HG02571 (cell line): ENCODE results near the gene EML1.

Experiments used
- ATAC-seq: cut with Tn5 transposase; IDR thresholded peaks from one replicate; pipeline ENCODE4 v1.9.1; 2021; ENCODE audit warnings: mild to moderate bottlenecking, moderate library complexity; ENCODE audit not compliant: unreplicated experiment

EML1 gene

DNA sequence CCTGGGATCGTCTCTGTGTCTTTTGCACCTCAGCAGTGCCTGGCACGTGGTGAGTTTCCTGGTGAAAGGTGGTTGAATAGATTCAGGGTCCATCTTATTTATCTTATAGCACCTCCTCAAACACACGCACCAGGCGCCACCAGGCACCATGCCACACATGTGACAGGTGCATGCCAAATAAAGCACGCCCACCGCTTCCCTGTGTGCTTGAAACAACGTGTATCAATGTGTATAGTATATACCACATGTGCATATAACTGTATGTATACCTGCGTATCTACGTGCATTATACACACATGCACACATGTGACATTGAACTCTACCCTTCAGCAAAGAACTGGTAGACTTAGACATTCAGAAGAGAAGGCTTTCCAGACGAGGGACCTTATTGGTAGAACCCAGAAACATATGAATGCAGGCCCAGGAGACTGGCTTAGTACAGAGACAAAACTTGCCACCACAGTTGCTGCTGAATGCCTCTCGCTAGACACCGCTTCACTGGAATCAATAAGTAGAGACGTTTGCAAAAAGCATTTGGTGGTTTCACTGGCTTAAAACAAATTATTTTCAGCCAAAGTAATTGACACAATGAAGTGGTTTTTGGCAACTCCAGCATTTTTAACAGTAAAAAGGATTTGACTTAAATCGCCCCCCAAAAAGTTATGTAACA lies 10.0 kb downstream of the EML1 start:
- ATAC-seq: no peak

DNA sequence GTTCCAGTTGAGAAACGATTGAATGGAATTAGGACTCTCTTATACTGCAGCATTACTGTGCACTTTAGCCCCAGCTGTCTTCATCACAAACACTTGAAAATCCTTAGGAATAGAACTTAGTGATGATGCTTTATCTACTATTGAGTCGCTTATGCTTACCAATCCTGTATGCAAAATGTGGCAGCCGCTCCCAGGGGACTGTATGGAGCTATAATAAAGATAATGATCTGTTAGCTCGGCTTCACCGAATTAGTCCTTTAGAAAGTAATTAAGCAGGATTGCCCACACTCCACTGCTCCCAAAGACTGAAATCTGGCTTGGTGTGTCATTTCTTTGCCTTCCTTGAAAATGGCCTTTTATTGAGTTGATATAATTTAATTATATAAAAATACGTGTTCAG lies 10.6 kb downstream of the EML1 start:
- no peak for ATAC-seq

DNA sequence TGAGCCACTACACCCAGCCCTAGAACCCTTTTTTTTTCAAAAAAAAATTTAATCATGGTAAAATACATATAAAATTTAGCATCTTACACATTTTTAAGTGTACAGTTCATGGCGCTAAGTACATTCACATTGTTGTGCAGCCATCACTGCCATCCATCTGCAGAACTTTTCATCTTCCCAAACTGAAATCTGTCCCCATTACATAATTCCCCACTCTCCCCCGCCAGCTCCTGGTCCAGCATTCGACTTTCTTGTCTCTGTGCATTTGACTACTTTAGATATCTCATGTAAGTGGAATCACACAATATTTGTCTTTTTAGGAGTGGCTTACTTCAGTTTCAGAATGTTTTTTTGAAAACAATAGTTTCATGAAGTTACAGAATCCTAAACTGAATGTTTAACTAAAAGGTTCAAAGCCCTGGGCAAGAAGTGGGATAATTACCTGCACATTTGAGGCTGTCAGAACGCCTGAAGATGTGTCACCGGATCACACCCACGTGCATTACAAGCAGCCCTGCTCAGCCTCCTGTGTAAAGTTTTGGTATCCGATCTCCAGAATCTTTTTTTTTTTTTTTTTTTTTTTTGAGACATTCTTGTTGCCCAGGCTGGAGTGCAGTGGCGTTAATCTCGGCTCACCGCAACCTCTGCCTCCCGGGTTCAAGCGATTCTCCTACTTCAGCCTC lies 12.7 kb downstream of the EML1 start:
- ATAC-seq: no peak

DNA sequence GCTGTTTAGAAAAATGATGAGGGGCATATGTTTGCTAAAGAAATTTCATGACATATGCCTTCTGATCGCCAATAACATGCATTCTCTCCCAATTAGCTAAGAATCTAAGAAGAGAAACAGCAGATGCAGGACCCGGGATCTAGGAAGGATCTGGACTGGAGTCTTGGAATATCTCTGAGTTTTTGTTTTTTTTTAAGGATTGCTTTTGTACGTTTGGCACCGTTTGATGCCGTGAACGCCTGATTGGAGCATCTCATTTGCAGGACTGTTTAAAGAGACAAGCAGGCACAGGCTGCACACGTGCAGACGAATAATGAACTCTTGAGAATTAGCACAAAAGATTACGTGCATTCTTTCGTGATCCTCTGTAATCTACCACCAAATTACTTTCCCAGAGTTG lies 13.6 kb downstream of the EML1 start:
- no peak for ATAC-seq

DNA sequence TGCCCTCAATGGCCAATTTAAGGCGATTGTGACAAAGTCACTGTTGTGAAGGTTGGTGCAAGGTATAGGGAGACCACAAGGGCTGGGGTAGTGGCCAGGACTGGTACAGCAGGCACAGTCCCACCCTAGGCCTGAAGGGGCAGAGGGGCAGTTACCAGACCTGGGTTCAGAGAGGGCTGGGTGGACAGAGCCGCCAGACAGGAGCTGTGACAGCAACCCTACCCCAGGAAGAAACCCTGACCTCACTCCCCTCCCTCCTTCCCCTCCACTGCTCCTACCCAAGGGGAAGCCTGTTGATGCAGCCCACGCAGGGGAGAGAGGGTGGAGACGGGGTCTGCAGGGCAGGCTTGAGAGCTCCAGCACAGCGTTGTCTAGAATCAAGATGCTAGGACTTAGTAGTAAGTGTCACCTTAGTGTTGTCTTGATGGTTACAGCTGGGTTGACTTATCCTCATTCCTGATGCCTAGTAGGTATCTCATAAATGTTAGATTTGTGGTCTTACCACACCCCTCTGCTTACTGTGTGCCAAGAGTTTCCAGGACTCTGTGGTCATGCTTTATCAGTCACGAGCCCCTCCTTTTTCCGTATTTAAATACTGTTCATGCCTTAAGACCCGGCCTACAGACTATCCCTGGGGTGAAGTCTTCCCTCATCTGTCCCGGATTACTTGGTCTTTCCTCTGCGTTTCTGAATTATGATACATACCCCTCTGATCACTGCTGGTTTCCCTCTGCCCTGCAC lies 14.4 kb downstream of the EML1 start:
- no peak for ATAC-seq

DNA sequence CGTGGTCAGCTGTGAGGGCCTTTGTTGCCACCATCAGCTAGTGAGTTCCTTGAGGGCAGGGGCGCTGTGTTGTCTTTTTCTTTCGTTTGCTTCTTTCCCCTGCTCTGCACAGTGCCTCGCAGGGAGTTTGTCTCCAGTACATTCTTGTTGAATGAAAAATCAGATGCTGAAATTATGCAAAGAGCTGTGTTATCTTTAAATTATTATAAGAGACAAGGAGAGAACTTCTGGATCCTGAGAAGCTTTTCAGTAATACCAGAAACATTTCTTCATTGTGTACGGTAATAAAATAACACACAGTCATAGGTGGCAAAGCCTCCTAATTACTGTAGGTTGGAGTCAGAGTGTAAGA lies 14.9 kb downstream of the EML1 start:
- no peak for ATAC-seq

DNA sequence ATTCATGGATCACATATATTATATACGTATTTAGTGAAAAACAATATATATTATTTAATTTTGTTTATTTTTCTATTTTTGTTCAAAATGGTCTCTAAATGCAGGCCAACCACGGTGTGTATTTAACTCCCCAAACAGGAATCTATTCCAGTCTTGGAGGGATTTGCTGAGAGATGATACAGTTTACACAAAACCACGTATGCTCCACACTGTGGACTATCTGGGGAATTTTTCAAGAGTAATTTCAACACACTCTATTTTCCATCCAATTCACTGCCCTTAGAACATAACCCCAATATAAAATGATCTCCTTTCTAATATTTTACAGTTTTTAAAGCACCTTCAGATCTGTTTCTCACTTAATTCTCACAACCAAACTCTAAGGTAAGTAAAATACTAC lies 15.3 kb downstream of the EML1 start:
- no peak for ATAC-seq

DNA sequence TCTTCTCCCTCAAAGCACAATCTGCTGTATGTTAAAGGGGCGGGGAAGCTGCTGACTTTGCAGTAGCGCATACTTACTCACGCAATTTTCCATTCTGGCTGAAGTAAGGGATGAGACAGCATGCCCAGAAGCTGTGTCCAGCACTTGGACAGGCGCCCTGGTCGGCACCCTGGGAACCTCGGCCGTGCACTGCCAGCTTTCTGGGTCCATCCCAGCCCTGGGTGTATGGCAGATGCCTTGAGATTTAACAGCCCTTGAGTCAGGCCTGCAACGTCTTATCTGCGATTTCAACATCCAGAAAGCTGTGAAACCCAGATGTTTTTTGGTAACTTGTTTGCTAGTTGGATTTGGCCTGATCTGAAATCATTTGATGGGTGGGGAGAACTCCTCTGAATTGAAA lies 16.1 kb downstream of the EML1 start:
- ATAC-seq: no peak

DNA sequence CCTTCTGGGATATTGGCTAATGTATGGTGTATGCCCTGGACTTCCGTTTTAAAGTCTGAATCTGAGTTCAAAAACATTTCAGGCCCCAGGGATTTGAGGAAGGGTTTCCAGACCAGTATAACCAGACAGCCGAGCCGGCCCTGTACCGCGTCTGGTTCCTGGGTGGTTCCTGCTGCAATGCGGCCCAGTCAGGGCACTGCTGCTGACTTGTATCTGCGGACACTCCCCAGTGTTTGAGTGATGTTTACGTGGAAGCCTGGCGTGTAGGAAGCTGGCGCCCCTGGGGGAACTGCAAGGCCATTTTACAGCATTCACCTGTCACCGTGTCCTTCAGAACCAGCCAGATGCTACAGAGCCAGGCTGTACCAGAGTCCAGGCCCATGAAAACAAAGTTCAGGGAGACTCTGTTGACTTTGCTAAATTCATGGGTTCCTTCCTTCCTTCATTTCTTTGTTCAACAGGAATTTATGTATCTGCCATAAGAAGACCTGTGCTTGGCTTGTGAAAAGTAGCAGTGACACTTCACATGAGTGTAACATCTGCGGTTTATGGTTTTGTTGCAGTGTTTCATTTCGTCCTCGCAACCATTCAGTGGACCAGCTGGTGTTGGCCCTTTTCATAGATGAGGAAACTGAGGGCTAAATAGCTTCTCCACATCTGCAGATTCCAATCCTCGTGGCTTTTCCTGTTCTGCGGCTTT lies 16.8 kb downstream of the EML1 start:
- no peak for ATAC-seq

DNA sequence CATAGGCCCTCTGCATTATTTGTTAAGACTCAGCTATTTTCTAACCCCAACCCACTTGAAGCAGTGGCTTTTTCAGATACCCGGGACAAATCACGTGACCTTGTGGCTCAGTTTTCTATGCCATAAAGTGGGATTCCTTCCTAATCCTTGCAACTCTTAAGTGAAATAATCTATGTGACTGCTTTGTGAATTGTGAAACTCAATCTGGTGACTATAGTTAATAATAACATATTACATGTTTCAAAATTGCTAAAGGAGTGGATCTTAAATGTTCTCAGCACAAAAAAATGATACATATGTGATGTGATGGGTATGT lies 17.3 kb downstream of the EML1 start:
- no peak for ATAC-seq

DNA sequence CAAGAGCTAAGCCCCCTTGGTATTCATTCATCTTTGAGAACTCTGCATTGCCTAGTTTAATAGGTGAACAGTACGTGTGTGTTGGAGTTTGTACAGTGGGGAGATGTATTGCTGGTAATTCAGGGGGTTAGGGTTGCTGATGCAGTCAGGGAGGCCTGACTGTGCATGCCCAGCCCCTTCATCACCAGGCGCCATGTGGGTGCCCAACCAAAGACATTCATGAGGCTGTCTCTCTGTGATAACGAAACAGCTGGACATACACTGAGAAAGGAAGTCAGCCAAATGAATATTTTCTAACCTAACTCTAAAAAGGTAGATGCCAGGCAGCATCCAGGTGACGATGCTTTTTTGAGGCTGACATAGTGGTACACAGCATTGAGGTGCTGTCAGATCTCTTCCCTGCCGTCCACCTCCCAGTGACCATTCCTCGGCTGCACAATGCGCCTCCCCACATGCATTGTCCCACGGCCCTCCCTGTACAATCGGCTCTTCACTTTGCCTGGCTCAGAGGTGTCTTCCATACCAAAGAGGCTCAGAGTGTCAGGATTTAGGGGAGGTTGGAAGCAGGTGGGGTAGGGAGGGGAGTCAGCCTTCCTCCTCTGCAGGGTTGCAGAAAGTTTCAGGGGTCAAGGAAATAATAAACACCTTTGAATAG lies 19.0 kb downstream of the EML1 start:
- no peak for ATAC-seq

DNA sequence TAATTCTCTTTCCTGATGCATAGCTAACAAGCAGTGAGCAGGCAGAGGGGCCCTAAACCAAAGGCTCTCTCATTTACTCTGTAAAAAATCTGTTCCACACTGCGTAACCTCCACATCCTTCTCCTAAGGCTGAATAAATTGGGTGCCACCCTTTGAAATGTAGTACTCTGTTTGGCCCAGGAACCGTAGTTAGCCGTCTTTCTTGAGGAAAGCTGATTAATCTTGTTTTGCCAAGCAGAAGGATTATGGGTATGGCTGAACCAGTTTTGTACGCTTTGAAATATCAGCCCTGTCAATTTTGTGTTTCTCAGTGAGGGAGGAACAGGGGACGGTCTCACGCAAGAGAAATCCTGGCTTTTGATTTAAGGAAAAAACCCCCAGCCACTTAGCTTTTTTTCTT lies 19.7 kb downstream of the EML1 start:
- no peak for ATAC-seq

DNA sequence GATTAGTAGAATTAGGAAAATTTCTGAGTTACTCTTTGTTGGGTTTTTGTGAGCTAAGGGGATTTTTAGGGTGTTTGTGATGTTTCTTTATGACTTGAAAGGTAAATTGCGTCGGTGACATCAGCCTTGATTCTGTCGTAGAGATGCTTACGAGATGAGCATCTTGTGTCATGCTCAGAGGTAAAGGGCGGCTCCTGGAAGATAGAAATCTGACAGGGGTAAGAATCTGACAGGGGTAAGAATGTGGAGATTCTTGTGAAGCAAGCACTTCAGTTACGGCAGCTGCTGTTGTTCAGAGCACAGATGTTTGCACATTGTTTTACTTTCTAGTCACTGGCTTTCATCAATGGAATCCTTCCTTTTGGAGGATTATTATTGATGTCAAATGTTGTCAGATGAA lies 22.5 kb downstream of the EML1 start:
- no peak for ATAC-seq

DNA sequence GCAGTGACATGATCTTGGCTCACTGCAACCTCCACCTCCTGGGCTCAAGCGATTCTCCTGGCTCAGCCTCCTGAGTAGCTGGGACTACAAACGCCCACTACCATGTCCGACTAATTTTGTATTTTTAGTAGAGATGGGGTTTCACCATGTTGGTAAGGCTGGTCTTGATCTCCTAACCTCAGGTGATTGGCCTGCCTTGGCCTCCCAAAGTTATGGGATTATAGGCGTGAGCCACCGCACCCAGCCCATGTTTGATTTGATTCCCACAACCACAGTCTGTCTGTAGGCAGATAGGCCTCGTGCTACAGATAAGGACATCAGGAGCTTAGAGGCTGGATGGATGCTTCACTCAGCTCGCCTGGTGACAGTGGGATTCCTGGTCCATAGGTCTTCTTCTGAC lies 23.0 kb downstream of the EML1 start:
- no peak for ATAC-seq

DNA sequence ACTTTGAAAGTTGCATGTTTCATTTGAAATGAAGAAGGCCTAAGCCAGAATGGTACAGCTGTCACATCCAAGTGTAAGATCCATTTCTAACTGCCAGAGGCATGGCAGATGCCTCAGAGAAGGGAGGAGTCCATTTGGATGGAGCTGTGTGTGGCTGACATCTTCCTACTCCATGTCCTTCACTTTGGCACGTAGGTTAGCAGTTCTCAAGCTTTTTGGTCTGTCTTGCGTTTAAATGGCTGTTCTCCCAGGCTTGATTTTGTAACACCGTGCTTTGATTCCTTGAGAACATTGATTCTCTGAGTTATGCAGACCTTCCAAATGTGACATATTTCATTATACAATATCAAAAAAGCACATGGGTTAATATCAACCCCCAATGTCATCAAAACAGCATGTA lies 23.4 kb downstream of the EML1 start:
- no peak for ATAC-seq

DNA sequence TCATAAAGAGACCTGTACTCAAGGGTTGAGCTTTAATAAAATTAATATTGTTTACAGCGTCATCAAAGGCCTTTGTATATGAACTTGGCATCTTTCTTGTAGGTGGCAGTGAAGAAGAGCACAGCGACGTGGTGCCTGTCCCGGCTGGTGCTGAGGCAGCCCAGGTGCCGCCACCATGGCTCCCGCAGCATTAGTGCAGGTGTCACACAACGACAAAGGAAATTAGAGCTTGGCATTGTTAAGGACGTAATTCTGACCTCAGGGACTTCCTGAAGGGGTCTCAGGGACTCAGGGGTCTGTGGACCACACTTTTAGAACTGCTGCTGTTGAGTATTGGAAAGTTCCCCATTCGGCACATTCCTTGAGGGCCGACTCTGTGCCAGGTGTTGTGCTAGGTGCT lies 24.1 kb downstream of the EML1 start:
- ATAC-seq: no peak

DNA sequence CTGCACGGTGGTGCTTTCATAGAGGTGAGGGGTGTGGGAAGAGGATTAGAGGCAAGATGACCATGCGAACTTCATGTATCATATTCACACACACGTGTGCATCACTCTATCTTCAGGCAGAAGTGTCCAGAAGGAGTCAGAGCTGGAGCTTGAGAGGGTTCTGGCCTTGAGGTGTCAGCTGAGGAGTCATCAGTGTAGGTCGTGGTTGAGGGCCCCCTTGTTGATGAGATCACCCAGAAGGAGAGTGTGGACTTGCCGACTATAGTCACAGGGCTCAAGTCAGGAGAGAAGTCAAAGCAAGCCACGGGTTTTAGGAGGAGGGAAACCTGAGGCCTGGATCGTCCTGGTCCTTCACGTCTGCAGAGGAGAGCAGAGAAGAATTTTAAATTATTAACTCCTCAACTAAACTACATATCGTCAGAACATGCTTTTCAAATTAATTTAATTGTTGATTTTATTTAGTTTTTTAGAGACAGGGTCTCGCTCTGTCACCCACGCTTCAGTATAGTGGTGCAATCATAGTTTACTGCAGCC lies 25.4 kb downstream of the EML1 start:
- no peak for ATAC-seq

DNA sequence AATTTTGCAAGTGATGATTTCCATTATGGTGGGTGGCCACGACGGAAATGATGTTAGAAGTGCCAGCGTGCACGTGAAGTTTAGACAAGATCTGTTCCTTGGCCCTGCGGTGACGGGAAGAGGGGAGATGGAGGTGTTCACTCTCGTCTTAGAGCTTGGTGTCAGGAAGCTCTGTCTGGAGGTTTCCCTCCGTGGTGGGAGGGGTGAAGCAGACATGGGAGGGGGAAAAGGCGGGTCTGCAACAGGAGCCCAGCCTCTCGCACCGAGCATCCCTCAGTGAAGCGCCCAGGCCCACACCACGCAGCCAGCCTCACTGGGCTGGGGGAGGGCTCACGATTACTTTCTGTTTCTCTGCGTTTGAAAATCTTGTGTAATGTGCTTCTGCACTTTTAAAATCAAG lies 26.3 kb downstream of the EML1 start:
- no peak for ATAC-seq

DNA sequence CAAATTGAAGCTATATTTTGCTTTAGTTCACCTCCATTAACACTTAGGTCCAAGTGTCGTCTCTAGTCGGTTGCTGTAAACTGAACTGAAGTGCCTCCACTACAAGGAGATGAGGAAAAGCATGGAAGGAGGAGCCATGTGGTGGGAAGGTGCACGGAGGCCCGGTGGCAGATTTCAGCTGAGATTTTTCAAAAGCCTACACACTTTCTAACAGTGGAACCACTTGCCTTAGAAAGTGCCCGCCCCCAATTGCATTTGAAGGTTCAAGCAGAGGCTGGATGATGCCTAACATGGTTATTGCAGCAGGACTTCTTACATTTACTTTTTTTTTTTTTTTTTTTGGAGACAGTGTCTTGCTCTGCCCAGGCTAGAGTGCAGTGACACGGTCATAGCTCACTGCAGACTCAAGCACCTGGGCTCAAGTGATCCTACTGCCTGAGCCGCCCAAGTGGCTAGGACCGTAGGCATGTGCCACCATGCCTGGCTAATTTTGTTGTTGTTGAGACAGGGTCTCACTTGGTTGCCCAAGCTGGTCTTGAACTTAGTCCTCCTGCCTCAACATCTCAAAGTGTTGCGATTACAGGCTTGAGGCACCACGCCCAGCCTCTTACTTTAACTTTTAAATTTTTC lies 27.6 kb downstream of the EML1 start:
- no peak for ATAC-seq
